Measurements from ENCODE around the gene CMTM2. TPM values are rescaled to one million over a fixed set of nuclear protein-coding genes. Genes with fewer than 3 reads are reported as not detected.
A peak's percentile ranks its signal among the peaks of the same experiment; 100 is the strongest.

Gene CMTM2
- total and polyA plus RNA-seq, 2 experiments from 2014 or later = 0.60 TPM; not detected in 1

GRCh38 chr16:66618588-66619375, 39.5 kb downstream of the CMTM2 start:
- Histone ChIP-seq H3K36me3 (replicated peaks; ENCODE audit: insufficient read depth, low read depth) (peaks cover 4% of the 10 kb centered on the region), H3K4me2 (no peak overlapping the region), H3K27me3 (no peaks in the 10 kb centered on the region), H3K9me2 (replicated peaks; ENCODE audit: insufficient read depth) (no peaks in the 10 kb centered on the region), H3K27ac (peak overlapping the region; percentile 67), H2AFZ (no peak overlapping the region), H3K4me1 (ENCODE audit: insufficient read depth) (peaks cover 14% of the 10 kb centered on the region), H3K4me3 (no peak overlapping the region), H3K79me2 (no peaks in the 10 kb centered on the region), H3K9me3 (ENCODE audit: low read depth) (no peaks in the 10 kb centered on the region), H4K20me1 (ENCODE audit: insufficient read depth, poor library complexity, severe bottlenecking) (no peaks in the 10 kb centered on the region)
- TF ChIP-seq EZH2 (IDR thresholded peaks at IDR 0.05; ENCODE audit: borderline replicate concordance) (no peak), EZH2phosphoT487 (IDR thresholded peaks at IDR 0.05; ENCODE audit: low read depth, severe bottlenecking, unreplicated experiment) (no peak), CTCF (IDR thresholded peaks at IDR 0.05; ENCODE audit: poor library complexity) (no peak)
- WGBS (ENCODE audit: low lambda C conversion rate, missing lambda C conversion rate) = 81% methylated on average over 10 of the region's 10 CpGs
- DNase-seq (ENCODE audit: low spot score) = no peak

DNA sequence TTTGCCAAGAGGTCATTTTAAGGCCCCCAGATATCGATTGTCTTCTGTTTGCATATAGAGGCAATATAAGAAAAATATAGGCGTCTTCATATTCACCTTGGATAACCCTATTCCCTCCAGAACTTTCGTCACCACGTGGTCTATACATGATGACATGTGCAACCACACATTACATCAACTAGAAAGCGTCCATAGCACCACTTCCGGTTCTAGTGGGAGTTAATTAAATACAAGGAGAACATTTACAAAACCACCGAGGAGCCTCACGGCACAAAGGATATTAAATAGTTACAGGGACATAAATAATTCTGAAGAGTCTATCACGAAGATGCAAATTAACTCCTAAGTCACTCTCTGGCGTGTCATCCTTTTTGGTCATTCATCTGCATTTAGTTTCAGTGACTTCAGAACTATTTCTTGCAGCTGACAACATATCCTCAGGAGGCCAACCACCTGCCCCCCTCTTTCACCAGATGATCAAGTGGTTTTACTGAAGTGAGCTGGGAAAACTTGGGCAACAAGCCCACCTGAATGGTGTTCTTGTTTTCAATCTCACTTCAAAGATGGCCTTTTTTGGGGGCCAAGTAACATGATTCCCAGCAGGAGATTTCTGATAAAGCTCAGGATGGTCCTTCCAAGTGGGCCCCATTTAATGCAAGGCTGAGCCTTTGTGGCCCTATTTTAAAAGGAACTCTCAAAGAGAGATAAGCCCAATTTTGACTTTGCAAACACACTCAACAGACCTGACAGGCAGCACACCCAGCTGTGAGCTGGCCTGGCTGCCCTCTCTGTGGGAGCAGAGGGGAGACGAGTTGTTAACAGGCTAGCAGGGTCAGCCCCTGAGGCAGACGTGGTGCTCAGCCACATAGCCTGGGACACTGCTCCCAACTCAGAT, 40.5 kb downstream of the CMTM2 start:
- Histone ChIP-seq H3K4me2 (no peak overlapping the region), H3K9me2 (replicated peaks; ENCODE audit: insufficient read depth) (no peaks in the 10 kb centered on the region), H4K20me1 (ENCODE audit: insufficient read depth, poor library complexity, severe bottlenecking) (no peaks in the 10 kb centered on the region), H3K27me3 (no peaks in the 10 kb centered on the region), H3K4me3 (no peak overlapping the region), H3K9me3 (ENCODE audit: low read depth) (no peaks in the 10 kb centered on the region), H3K36me3 (replicated peaks; ENCODE audit: insufficient read depth, low read depth) (no peaks in the 10 kb centered on the region), H3K79me2 (no peaks in the 10 kb centered on the region), H2AFZ (no peak overlapping the region), H3K4me1 (ENCODE audit: insufficient read depth) (peaks cover 14% of the 10 kb centered on the region), H3K27ac (no peak overlapping the region)
- DNase-seq (ENCODE audit: low spot score) = no peak
- TF ChIP-seq EZH2 (IDR thresholded peaks at IDR 0.05; ENCODE audit: borderline replicate concordance) (no peak), EZH2phosphoT487 (IDR thresholded peaks at IDR 0.05; ENCODE audit: low read depth, severe bottlenecking, unreplicated experiment) (no peak), CTCF (IDR thresholded peaks at IDR 0.05; ENCODE audit: poor library complexity) (no peak)
- WGBS (ENCODE audit: low lambda C conversion rate, missing lambda C conversion rate) = 81% methylated on average over 12 of the region's 12 CpGs

DNA sequence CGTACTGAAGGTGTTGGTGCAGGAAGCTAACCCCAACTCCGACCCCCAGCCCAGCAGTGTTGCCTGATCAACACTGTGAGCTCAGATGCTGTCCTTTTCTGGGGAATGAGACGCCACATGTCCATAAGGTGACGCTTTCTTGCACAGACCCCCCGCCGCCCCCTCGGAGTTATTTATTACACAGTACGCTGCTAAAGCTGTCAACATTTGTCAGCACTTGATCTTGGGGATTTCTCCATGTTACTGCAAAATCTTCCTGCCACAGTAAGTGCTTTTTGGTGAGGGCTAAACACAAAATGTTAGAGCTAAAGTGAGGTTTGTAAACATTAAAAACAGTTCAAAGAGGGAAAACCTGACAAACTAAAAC, 41.1 kb downstream of the CMTM2 start:
- no peaks in the 10 kb centered on the region for H3K79me2 ChIP-seq
- WGBS (ENCODE audit: low lambda C conversion rate, missing lambda C conversion rate) = 65% methylated on average over 8 of the region's 8 CpGs
- no peak for DNase-seq (ENCODE audit: low spot score)
- TF ChIP-seq CTCF (IDR thresholded peaks at IDR 0.05; ENCODE audit: poor library complexity) (no peak), EZH2 (IDR thresholded peaks at IDR 0.05; ENCODE audit: borderline replicate concordance) (no peak), EZH2phosphoT487 (IDR thresholded peaks at IDR 0.05; ENCODE audit: low read depth, severe bottlenecking, unreplicated experiment) (no peak)
- H3K4me3 ChIP-seq = no peak overlapping the region
- H4K20me1 ChIP-seq (ENCODE audit: insufficient read depth, poor library complexity, severe bottlenecking) = no peaks in the 10 kb centered on the region
- no peaks in the 10 kb centered on the region for H3K9me2 ChIP-seq (replicated peaks; ENCODE audit: insufficient read depth)
- H3K4me1 ChIP-seq (ENCODE audit: insufficient read depth) = peaks cover 14% of the 10 kb centered on the region
- H3K27me3 ChIP-seq = no peaks in the 10 kb centered on the region
- no peak overlapping the region for H3K27ac ChIP-seq
- H3K36me3 ChIP-seq (replicated peaks; ENCODE audit: insufficient read depth, low read depth) = no peaks in the 10 kb centered on the region
- no peak overlapping the region for H3K4me2 ChIP-seq
- no peak overlapping the region for H2AFZ ChIP-seq
- no peaks in the 10 kb centered on the region for H3K9me3 ChIP-seq (ENCODE audit: low read depth)

All from hepatocyte (in vitro differentiated cells).